NCI-H524 treated with DMSO at 0.1 percent for 48 hours (cell line): ENCODE measurements around the gene NFKBIE.

Experiments used
- DNase-seq: peaks from one replicate; lab custom pipeline; 2025; lab: John Stamatoyannopoulos, UW

Gene NFKBIE

GRCh38 chr6:44297063-44298038 lies 32.0 kb upstream of the NFKBIE start:
- no peak for DNase-seq

GRCh38 chr6:44294832-44295791 lies 29.8 kb upstream of the NFKBIE start:
- no peak for DNase-seq

GRCh38 chr6:44292661-44293365 lies 27.5 kb upstream of the NFKBIE start:
- no peak for DNase-seq

DNA sequence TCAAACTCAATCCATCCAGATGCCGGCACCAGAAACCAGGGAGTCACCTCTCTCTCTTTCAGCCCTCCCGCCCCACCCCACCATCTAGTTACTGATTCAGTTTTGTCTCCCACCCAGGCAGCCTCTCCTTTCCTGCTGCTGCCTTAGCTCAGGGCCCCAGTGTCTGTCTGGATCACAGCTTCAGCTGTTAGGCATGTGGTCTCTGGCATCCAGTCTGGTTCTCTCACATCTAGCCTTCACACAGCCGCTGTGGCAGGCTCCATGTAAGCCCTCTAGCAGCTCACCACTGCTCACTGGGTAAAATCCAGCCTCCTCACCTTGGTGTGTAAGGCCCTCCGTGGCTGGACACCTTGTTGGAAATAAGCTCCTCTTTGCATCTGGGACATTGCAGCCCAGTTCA lies 26.5 kb upstream of the NFKBIE start:
- DNase-seq = no peak

- peak; percentile 69 for DNase-seq
These were observed 24.4 kb upstream of the NFKBIE start for GRCh38 chr6:44289726-44290260.

- DNase-seq = no peak
These were observed 21.4 kb upstream of the NFKBIE start for GRCh38 chr6:44286747-44287146.

- DNase-seq = no peak
These were observed 20.9 kb upstream of the NFKBIE start for GRCh38 chr6:44286285-44286565.

DNA sequence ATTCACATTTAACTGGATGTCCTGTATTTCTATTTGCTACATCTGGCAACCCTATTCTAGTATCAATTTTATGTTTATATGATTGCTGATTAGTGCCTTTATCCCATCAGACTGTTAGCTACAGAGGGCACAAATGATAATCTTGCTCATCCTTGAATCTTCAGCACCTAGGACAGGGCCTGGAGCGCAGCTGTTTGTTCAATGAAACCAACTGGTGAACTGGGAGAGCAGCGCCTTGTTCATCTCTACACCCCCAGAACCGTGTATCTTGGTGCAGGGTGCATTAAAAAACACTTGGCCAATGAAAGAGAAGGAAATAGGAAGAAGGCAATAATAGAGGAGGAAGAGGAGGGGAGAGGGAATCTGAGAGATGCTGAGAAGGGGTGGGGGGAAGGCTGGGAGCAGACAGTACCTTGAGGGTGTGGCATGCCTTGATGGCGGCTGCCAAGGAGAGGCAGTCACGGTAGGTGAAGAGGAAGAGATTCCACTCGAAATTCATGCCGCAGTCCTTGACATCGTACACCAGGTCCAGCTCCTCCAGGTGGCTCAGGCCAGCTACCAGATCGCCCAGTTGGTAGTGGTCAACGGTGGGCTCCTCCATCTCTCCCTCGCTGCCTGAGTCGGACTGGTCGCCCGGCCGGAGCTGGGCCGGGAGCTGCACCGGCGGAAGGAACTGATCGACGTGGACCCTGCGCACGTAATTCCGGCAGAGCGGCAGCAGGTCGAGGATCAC lies 20.4 kb upstream of the NFKBIE start:
- no peak for DNase-seq

GRCh38 chr6:44284867-44285266 lies 19.5 kb upstream of the NFKBIE start:
- no peak for DNase-seq

DNA sequence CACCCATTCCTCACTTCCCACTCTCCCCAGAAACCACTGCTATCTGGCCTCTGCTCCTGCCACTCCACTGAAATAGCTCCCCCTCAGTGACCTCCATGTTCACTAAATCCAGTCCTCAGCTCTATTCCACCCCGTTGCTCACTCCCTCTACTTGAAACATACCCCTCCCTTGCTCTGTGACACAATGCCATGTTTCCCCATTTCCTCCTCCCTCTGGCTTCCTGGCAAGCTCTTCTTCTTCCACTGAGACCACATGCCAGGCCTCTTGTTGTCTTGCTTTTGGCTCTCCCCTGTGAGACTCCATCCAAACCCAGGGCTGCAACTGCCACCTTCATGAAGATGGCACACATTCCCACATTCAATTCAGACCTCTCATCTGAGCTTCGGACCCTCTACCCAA lies 18.8 kb upstream of the NFKBIE start:
- no peak for DNase-seq

- no peak for DNase-seq
These were observed 13.7 kb upstream of the NFKBIE start for GRCh38 chr6:44278774-44279697.

- DNase-seq = no peak
These were observed 13.0 kb upstream of the NFKBIE start for GRCh38 chr6:44278315-44278714.

- DNase-seq = no peak
These were observed 12.4 kb upstream of the NFKBIE start for GRCh38 chr6:44277763-44278162.

GRCh38 chr6:44276667-44277640 lies 11.6 kb upstream of the NFKBIE start:
- no peak for DNase-seq

GRCh38 chr6:44275749-44276648 lies 10.6 kb upstream of the NFKBIE start:
- DNase-seq = no peak

- no peak for DNase-seq
These were observed 10.0 kb upstream of the NFKBIE start for GRCh38 chr6:44275271-44275748.

DNA sequence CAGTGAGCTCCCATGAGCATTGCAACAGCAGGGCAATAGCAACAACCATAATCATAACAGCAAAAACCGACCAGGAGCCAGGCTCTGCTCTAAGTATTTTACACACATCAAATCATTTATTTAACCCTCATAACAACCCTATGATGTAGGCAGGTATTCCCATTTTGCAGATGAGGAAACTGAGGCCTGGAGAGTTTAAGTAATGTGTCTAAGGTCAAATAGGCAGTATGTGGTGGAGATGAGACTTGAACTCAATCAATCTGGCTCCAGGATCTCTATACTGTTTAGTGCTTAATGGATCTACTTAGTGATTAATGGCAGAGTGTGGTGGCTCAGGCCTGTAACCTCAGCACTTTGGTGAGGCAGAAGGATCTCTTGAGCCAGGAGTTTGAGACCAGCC lies 8.3 kb upstream of the NFKBIE start:
- no peak for DNase-seq
